ENCODE data around the gene TMEM126B.

The TMEM126B gene

DNA sequence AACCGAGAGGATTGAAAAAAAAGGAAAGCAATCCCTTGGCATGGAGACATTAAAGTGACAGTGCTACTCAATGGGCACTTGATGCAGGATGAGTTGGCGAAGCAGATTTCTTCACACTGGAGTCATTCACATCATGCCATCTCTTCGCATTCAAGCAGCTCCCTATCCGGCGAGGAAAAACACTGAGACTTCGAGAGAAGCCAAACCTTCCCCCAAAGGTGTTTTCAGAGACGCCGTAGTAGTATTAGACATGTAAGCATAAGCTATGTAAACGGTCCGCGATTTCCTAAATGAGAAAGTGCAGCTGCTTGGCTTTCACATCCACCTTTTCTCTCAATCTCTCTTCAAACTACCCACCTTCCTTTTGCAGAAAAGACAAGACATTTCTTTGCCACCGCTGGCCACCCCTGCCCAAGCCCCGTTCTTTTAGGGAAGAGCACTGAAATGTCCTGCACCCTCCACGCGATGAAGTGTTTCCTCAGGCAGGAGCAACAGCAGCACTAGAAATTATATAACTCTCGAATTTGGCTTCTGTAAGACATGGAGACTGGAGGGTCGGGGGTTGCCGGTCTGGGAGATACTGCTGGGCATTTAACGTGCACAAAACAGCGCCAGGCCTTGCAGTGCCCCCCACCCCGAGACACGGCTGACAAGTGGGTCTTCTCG lies 928 bp upstream of the TMEM126B start, which contains the start of gene DLG2:
TSS of gene DLG2 (minus strand) at position 13 of the 666 bp plus-strand sequence.
- no peaks in the 10 kb centered on the region for H3K9me2 ChIP-seq (replicated peaks; ENCODE audit: insufficient read depth, low read length)
- H4K20me1 ChIP-seq (ENCODE audit: low read depth, low read length) = no peaks in the 10 kb centered on the region
- H3K9me3 ChIP-seq (ENCODE audit: insufficient read depth, low read length) = no peaks in the 10 kb centered on the region
- H2AFZ ChIP-seq (ENCODE audit: low read depth, low read length, severe bottlenecking) = peak within 1 kb of the TSS; percentile 93
- H3K4me3 ChIP-seq (ENCODE audit: insufficient read depth, low read length, poor library complexity, severe bottlenecking) = peak within 1 kb of the TSS; percentile 72
- peak within 1 kb of the TSS; percentile 91 for H3K4me2 ChIP-seq (ENCODE audit: low read depth, low read length, poor library complexity, severe bottlenecking)
- no peaks in the 10 kb centered on the region for H3K27me3 ChIP-seq (ENCODE audit: low read length)
- H3F3A ChIP-seq (ENCODE audit: insufficient read depth) = no peaks in the 10 kb centered on the region
- H3K36me3 ChIP-seq (ENCODE audit: low read length) = peaks cover 17% of the 10 kb centered on the region; the same call in 1 of the 2 replicates
- TF ChIP-seq CTCF (IDR thresholded peaks at IDR 0.05; ENCODE audit: insufficient read depth, low read length, poor library complexity, severe bottlenecking) (no peak), EZH2phosphoT487 (conservative IDR thresholded peaks at IDR 0.05; ENCODE audit: low read length) (no peak)
- H3K27ac ChIP-seq (ENCODE audit: low read depth, low read length) = peak within 1 kb of the TSS; percentile 8; the same call in 1 of the 2 replicates
- peaks cover 39% of the 10 kb centered on the region for H3K79me2 ChIP-seq (ENCODE audit: insufficient read depth, low read length)
- H3K9ac ChIP-seq (ENCODE audit: low read length) = peak within 1 kb of the TSS; percentile 72

DNA sequence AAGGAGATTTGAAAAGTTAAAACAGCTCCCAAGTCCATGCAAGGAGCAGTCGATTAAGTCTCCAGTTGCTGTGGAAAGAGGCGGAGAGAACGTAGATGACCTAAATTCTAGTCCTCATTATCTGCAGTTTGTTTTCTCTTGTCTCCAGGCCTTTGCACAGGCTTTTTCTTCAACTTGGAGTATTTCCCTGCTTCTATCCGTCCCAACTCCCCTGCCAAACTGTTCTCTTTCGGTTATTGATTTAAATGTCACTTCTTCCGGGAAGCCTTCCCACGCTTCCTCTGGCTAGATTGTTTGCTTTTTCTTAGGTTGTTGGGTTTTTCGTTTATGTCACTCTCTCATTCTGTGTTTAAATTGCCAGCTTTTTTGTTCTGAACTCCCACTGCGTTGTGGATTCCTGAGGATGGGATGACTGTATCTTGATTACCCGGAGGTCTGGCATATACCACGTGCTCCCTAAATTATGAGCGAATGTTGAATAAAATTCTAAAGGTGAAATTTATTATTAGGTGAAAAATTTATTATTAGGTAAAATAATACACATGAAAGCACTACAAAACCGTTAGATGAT lies 463 bp downstream of the TMEM126B start:
- no peak for TF ChIP-seq EZH2phosphoT487 (conservative IDR thresholded peaks at IDR 0.05; ENCODE audit: low read length)
- TF ChIP-seq CTCF (IDR thresholded peaks at IDR 0.05; ENCODE audit: insufficient read depth, low read length, poor library complexity, severe bottlenecking) = no peak
- peak overlapping the region; percentile 23 for H3K27ac ChIP-seq (ENCODE audit: low read depth, low read length)
- no peaks in the 10 kb centered on the region for H3K27me3 ChIP-seq (ENCODE audit: low read length)
- peaks cover 39% of the 10 kb centered on the region for H3K79me2 ChIP-seq (ENCODE audit: insufficient read depth, low read length)
- H3K4me2 ChIP-seq (ENCODE audit: low read depth, low read length, poor library complexity, severe bottlenecking) = peak overlapping the region; percentile 94
- peak overlapping the region; percentile 72 for H3K9ac ChIP-seq (ENCODE audit: low read length)
- no peaks in the 10 kb centered on the region for H3K9me3 ChIP-seq (ENCODE audit: insufficient read depth, low read length)
- H3K9me2 ChIP-seq (replicated peaks; ENCODE audit: insufficient read depth, low read length) = no peaks in the 10 kb centered on the region
- peaks cover 18% of the 10 kb centered on the region for H3K36me3 ChIP-seq (ENCODE audit: low read length)
- H4K20me1 ChIP-seq (ENCODE audit: low read depth, low read length) = no peaks in the 10 kb centered on the region
- peak overlapping the region; percentile 79 for H3K4me3 ChIP-seq (ENCODE audit: insufficient read depth, low read length, poor library complexity, severe bottlenecking)
- H2AFZ ChIP-seq (ENCODE audit: low read depth, low read length, severe bottlenecking) = peak overlapping the region; percentile 76
- no peaks in the 10 kb centered on the region for H3F3A ChIP-seq (ENCODE audit: insufficient read depth)

- H3K9ac ChIP-seq (ENCODE audit: low read length) = no peak overlapping the region
- no peaks in the 10 kb centered on the region for H3K27me3 ChIP-seq (ENCODE audit: low read length)
- H3F3A ChIP-seq (ENCODE audit: insufficient read depth) = peaks cover 4% of the 10 kb centered on the region; the same call in 1 of the 2 replicates
- H3K9me2 ChIP-seq (replicated peaks; ENCODE audit: insufficient read depth, low read length) = no peaks in the 10 kb centered on the region
- no peak overlapping the region for H3K4me2 ChIP-seq (ENCODE audit: low read depth, low read length, poor library complexity, severe bottlenecking)
- H3K36me3 ChIP-seq (ENCODE audit: low read length) = peaks cover 43% of the 10 kb centered on the region
- peaks cover 25% of the 10 kb centered on the region for H3K79me2 ChIP-seq (ENCODE audit: insufficient read depth, low read length)
- TF ChIP-seq CTCF (IDR thresholded peaks at IDR 0.05; ENCODE audit: insufficient read depth, low read length, poor library complexity, severe bottlenecking) = no peak
- no peaks in the 10 kb centered on the region for H4K20me1 ChIP-seq (ENCODE audit: low read depth, low read length)
- no peak overlapping the region for H3K27ac ChIP-seq (ENCODE audit: low read depth, low read length)
- no peak overlapping the region for H3K4me3 ChIP-seq (ENCODE audit: insufficient read depth, low read length, poor library complexity, severe bottlenecking)
- no peaks in the 10 kb centered on the region for H3K9me3 ChIP-seq (ENCODE audit: insufficient read depth, low read length)
- no peak overlapping the region for H2AFZ ChIP-seq (ENCODE audit: low read depth, low read length, severe bottlenecking)
These were observed 6.4 kb downstream of the TMEM126B start for GRCh38 chr11:85634747-85635146.

All from SU-DHL-6 (cell line).